Measurements from ENCODE around the gene MUC12. TPM values are rescaled to one million over a fixed set of nuclear protein-coding genes. Genes with fewer than 3 reads are reported as not detected.
"Not testable (repeated sequence)": the region's sequence is repeated elsewhere in the genome, so short reads cannot be mapped to it uniquely, and the experiment has no call there.

Gene MUC12
- total RNA-seq, 1 donor from 2014 or later, result 2.8 TPM

DNA sequence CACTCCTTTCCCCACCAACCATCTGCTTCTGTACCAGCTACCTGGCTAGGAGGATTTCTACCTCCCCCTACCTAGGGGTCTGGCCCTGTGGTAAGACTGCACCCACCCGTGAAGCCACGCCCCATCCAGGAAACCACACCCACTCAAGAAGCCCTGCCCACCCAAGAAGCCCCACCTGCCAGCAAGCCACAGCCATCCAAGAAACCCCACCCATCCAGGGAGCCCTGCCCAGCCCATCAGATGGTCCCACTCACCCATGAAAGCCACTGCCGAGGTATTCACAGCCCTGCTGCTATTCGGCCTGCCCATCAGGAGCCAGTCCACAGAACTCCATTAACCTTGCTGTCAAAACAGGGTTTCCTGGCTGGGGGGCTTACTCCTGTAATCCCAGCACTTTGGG, 35.6 kb upstream of the MUC12 start:
- Mint-ChIP-seq H3K36me3 (ENCODE audit: low read depth, unreplicated experiment) (peaks cover 3% of the 10 kb centered on the region), H3K4me1 (ENCODE audit: low read depth, unreplicated experiment) (peaks cover 4% of the 10 kb centered on the region), H3K4me3 (ENCODE audit: unreplicated experiment) (no peak overlapping the region), H3K9me3 (ENCODE audit: unreplicated experiment) (peaks cover 10% of the 10 kb centered on the region), H3K27ac (ENCODE audit: unreplicated experiment) (no peak overlapping the region), H3K27me3 (ENCODE audit: low read depth, unreplicated experiment) (no peaks in the 10 kb centered on the region)
- H3K79me2 ChIP-seq (ENCODE audit: insufficient read depth, low read length), result no peaks in the 10 kb centered on the region
- H3K9me3 ChIP-seq (ENCODE audit: insufficient read depth, low read depth, low read length), result no peaks in the 10 kb centered on the region
- no peak overlapping the region for H3K9ac ChIP-seq (ENCODE audit: low read length)
- H3K4me1 ChIP-seq (ENCODE audit: insufficient read depth, low read length), result peaks cover 3% of the 10 kb centered on the region
- DNase-seq (ENCODE audit: low read depth) (no peak), FAIRE-seq (no peak)
- H2AFZ ChIP-seq (ENCODE audit: low read depth, low read length), result no peak overlapping the region
- H3K4me3 ChIP-seq (ENCODE audit: insufficient read depth, low read depth, low read length), result no peak overlapping the region
- H3K4me2 ChIP-seq (ENCODE audit: low read length), result no peak overlapping the region
- no peaks in the 10 kb centered on the region for H4K20me1 ChIP-seq (ENCODE audit: insufficient read depth, low read length)
- no peak for TF ChIP-seq EZH2 (IDR thresholded peaks at IDR 0.05; ENCODE audit: insufficient read depth, low read length)
- TF ChIP-seq, protein P1, sequence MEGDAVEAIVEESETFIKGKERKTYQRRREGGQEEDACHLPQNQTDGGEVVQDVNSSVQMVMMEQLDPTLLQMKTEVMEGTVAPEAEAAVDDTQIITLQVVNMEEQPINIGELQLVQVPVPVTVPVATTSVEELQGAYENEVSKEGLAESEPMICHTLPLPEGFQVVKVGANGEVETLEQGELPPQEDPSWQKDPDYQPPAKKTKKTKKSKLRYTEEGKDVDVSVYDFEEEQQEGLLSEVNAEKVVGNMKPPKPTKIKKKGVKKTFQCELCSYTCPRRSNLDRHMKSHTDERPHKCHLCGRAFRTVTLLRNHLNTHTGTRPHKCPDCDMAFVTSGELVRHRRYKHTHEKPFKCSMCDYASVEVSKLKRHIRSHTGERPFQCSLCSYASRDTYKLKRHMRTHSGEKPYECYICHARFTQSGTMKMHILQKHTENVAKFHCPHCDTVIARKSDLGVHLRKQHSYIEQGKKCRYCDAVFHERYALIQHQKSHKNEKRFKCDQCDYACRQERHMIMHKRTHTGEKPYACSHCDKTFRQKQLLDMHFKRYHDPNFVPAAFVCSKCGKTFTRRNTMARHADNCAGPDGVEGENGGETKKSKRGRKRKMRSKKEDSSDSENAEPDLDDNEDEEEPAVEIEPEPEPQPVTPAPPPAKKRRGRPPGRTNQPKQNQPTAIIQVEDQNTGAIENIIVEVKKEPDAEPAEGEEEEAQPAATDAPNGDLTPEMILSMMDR (IDR thresholded peaks at IDR 0.05; ENCODE audit: insufficient read depth, low read depth, low read length), result no peak
- no peak overlapping the region for H3K27ac ChIP-seq (ENCODE audit: low read depth, low read length)
- H3K36me3 ChIP-seq (ENCODE audit: insufficient read depth, low read length), result no peaks in the 10 kb centered on the region
- H3K27me3 ChIP-seq (ENCODE audit: insufficient read depth, low read length), result no peaks in the 10 kb centered on the region

DNA sequence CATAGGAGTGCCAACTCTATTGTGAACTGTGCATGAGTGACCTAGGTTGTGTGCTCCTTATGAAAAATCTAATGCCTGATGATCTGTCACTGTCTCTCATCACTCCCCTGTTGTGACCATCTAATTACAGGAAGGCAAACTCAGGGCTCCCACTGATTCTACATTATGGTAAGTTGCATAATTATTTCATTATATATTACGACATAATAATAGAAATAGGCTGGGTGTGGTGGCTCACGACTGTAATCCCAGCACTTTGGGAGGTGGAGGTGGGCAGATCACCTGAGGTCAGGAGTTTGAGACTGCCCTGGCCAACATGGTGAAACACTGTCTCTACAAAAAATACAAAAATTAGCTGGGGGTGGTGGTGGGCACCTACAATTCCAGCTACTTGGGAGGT, 34.0 kb upstream of the MUC12 start:
- not testable (repeated sequence) for H2AFZ ChIP-seq (ENCODE audit: low read depth, low read length); H3K27ac ChIP-seq (ENCODE audit: low read depth, low read length); H3K4me1 ChIP-seq (ENCODE audit: insufficient read depth, low read length); H3K9me3 ChIP-seq (ENCODE audit: insufficient read depth, low read depth, low read length); H3K79me2 ChIP-seq (ENCODE audit: insufficient read depth, low read length); H3K4me3 ChIP-seq (ENCODE audit: insufficient read depth, low read depth, low read length); H3K4me1 Mint-ChIP-seq (ENCODE audit: low read depth, unreplicated experiment); H3K4me3 Mint-ChIP-seq (ENCODE audit: unreplicated experiment); H3K27me3 Mint-ChIP-seq (ENCODE audit: low read depth, unreplicated experiment); H3K27ac Mint-ChIP-seq (ENCODE audit: unreplicated experiment); H3K4me2 ChIP-seq (ENCODE audit: low read length); H3K36me3 ChIP-seq (ENCODE audit: insufficient read depth, low read length); H3K9ac ChIP-seq (ENCODE audit: low read length); H3K36me3 Mint-ChIP-seq (ENCODE audit: low read depth, unreplicated experiment); H3K27me3 ChIP-seq (ENCODE audit: insufficient read depth, low read length); DNase-seq (ENCODE audit: low read depth); H4K20me1 ChIP-seq (ENCODE audit: insufficient read depth, low read length); FAIRE-seq
- H3K9me3 Mint-ChIP-seq (ENCODE audit: unreplicated experiment), result peaks cover 14% of the 10 kb centered on the region

DNA sequence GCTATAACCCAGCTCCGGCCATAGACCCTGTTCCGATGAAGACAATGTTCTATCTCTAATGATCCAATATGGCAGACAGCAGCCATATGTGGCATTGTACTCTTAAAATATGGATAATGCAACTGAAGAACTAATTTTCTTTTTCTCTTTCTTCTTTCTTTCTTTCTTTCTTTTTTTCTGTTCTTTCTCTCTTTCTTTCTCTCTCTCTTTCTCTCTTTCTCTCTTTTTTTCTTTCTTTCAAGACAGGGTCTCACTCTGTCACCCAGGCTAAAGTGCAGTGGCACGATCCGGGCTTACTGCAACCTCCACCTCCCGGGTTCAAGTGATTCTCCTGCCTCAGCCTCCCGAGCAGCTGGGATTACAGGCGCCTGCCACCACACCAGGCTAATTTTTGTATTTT, 33.2 kb upstream of the MUC12 start:
- not testable (repeated sequence) for H3K4me2 ChIP-seq (ENCODE audit: low read length); DNase-seq (ENCODE audit: low read depth); H2AFZ ChIP-seq (ENCODE audit: low read depth, low read length); H3K4me3 Mint-ChIP-seq (ENCODE audit: unreplicated experiment); H3K4me3 ChIP-seq (ENCODE audit: insufficient read depth, low read depth, low read length); H3K9ac ChIP-seq (ENCODE audit: low read length); H3K4me1 ChIP-seq (ENCODE audit: insufficient read depth, low read length); H3K27ac Mint-ChIP-seq (ENCODE audit: unreplicated experiment); H3K79me2 ChIP-seq (ENCODE audit: insufficient read depth, low read length); FAIRE-seq; H3K9me3 ChIP-seq (ENCODE audit: insufficient read depth, low read depth, low read length); H3K27ac ChIP-seq (ENCODE audit: low read depth, low read length); H3K27me3 ChIP-seq (ENCODE audit: insufficient read depth, low read length); H3K36me3 Mint-ChIP-seq (ENCODE audit: low read depth, unreplicated experiment); H3K27me3 Mint-ChIP-seq (ENCODE audit: low read depth, unreplicated experiment); H3K36me3 ChIP-seq (ENCODE audit: insufficient read depth, low read length); H4K20me1 ChIP-seq (ENCODE audit: insufficient read depth, low read length); H3K4me1 Mint-ChIP-seq (ENCODE audit: low read depth, unreplicated experiment)
- H3K9me3 Mint-ChIP-seq (ENCODE audit: unreplicated experiment), result peaks cover 14% of the 10 kb centered on the region

Measured in astrocyte (in vitro differentiated cells and primary cell).